ENCODE data around the gene FN3K.
"Not testable (repeated sequence)": the region's sequence is repeated elsewhere in the genome, so short reads cannot be mapped to it uniquely, and the experiment has no call there.

FN3K gene

DNA sequence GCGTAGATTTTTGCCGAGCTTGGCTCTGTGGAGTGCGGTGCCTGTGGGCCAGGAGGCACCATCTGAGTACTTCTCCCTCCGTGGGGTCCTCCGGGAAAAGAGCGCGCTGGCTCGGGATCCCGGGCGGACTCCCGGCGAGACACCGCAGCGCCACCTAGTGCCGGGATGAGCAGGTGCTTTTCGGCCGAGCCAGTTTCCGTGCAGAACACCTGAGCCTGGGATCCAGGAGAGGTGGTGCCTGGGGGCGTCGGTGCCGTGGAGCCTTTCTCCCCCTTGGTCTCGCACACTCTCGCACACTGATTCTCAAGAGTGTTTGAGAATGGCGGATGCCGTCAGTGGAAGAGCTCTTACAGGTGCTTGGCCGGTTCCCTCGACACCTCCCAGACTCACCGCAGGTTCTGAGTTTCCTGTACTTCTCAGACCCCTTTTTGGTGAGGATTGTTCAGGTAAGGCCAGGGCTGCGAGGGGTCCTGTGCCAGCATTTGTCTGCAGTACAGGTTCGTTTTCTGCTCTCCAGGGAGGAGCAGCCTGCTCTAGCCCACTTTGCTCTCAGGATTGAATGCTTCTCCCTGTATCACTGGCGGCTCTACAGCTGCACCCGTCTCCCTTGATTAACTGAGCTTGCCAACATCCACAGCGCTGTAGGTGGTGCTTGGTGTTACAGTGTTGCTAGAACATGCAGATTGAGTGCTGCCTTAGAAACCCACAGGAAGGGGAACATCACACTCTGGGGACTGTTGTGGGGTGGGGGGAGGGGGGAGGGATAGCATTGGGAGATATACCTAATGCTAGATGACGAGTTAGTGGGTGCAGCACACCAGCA lies 39.8 kb downstream of the FN3K start:
- DNase-seq: no peak

- no peak for DNase-seq
Observed at GRCh38 chr17:82776454-82776853, 41.0 kb downstream of the FN3K start.

- DNase-seq: not testable (repeated sequence)
Observed at GRCh38 chr17:82777778-82778375, 42.5 kb downstream of the FN3K start.

DNA sequence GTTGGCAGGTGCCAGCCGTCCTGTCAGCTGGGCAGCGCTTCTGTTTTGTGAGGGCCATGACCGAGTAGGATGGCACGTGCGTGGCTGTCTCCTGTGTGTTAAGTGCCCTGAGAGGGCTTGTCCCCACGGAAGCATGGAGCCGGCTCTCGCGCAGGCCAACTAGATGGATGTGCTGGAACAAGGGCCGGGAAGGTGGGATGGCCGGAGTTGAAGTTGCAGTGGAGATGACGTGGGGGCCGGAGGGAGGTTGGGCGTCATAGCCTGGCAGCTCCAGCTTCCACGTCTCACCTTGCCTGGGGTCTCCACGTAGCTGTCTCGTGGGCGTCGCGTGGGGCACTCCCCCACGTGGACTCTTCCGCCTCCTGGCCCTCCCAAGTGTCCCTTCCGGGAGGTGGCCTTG lies 44.1 kb downstream of the FN3K start:
- no peak for DNase-seq

- DNase-seq: no peak
Observed at GRCh38 chr17:82780195-82780594, 44.8 kb downstream of the FN3K start.

- no peak for DNase-seq
Observed at GRCh38 chr17:82780971-82781893, 45.8 kb downstream of the FN3K start.

GRCh38 chr17:82781894-82782274 lies 46.5 kb downstream of the FN3K start:
- peak; percentile 49 to 82 for DNase-seq

DNA sequence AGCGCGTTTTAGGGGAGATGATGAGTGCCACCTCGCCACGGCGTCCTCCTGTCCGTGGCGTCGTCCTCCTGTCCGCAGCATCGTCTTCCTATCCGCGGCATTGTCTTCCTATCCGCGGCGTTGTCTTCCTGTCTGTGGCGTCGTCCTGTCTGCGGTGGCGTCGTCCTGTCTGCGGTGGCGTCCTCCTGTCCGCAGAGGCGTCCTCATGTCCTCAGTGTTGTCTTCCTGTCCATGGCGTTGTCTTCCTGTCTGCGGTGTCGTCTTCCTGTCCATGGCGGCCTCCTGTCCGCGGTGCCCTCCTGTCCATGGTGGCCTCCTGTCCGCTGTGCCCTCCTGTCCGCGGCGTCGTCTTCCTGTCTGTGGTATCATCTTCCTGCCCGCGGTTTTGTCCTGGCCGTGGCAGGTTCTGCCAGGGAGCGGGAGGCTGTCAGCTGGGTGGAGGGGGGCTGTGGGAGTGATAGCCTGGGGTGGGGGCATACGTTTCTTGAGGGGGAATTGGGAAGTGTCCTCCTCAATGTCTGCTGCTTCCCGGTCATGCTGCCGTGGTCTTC lies 47.3 kb downstream of the FN3K start:
- no peak for DNase-seq

- no peak for DNase-seq
Observed at GRCh38 chr17:82783498-82783897, 48.1 kb downstream of the FN3K start.

GRCh38 chr17:82785581-82785980 lies 50.2 kb downstream of the FN3K start:
- DNase-seq: not testable (repeated sequence)

GRCh38 chr17:82786427-82786826 lies 51.0 kb downstream of the FN3K start:
- DNase-seq: no peak

- DNase-seq: peak; percentile 73 to 81
Observed at GRCh38 chr17:82787081-82787848, 51.9 kb downstream of the FN3K start.

- DNase-seq: peak; percentile 19 to 30
Observed at GRCh38 chr17:82788206-82789001, 53.0 kb downstream of the FN3K start.

DNA sequence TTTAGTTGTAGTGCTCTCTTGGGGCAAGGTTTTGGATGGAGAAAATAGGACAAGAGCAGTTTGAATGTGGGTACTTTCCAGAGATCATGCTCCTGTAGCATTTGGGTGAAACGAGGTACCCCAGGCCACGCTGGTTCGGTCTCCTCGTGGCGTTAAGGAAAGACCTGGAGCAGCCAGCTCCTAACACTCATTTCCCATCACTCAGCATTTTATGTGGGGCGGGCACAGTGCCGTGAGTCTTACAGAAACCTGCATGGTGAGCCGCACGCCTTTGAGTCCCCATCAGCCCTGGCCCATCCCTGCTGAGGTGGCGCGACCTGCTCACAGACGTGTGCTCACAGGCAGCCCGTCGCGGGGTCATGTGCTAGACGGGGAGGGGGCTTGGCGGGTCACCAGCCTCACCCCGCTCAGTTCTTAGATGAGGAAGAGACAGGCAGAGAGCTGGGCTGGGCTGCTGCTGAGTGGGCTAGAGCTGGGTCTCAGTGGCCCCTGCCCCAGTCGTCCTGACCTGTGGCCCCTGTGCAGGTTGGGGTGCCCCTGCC lies 53.7 kb downstream of the FN3K start:
- DNase-seq: peak in 1 of 2 experiments; percentile 11

DNA sequence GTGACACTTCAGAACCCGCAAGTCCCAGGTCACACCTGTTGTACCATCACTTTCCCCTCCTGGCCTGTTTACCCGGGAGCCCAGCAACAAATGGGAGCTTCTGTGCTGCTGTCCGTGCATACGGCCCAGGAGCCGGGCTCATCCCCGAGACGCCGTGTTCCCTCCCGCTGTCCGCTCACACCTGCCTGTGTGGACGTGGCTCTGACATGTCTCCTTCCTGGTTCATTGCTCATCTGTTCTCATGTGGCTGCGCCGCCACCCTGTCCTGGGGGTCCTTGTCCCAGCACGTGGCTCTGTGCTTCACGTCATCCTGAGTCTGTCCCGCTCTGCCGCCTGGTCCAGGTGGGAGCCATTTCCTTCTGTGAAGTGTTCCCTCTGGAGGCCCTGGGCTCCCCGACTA lies 54.4 kb downstream of the FN3K start:
- DNase-seq: no peak

DNA sequence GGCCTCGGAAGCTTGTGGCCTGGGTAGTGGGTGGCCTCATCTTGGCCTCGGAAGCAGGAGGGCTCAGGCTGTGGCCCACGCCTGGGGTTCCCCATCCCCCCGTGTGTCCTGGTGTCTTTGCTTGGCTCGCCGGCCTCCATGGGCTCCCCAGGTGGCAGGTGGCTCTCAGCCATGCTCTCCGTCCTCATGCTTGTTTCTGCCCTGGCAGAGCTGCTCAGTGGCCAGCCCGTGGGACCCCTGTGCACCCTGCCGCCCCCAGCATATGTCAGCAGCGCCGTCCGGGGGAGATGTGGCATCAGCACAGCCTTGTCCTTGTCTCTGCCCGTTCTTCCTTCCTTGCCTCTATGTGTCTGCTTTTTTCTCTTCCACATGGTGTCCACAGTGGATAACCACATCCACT lies 55.0 kb downstream of the FN3K start:
- no peak for DNase-seq

GRCh38 chr17:82791532-82791931 lies 56.1 kb downstream of the FN3K start:
- DNase-seq: no peak

GRCh38 chr17:82793974-82794630 lies 58.7 kb downstream of the FN3K start:
- peak; percentile 14 to 20 for DNase-seq

DNA sequence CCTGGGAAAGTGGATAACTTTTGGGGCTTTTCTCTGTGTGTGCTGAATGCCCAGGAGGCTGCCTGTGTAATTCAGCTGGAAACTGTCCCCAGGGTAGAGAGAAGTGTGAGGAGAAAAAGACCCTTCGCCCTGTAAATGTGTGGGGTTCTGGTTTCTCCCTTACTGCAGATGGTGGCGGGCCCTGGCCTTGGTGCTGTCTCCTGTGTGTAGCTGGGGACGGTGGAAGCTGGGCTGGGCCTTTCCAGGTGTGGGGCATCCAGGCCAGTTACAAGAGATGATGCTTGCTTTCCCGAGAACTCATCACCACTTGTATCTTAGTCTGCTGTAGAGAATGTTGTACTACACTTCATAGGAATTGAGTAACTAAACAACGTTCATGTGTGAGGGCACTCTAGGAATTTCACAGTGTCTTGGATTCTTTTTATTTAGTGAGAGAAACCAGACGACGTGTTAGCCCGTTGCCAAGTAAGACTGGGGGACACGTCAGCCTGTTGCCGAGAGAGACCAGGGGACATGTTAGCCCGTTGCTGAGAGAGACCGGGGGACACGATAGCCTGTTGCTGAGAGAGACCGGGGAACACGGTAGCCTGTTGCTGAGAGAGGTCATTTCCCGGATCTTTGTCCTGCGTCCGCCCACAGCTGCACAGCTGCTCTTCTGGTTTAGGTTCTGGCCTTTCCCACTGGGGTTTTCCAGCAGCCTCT lies 59.5 kb downstream of the FN3K start:
- no peak for DNase-seq

DNA sequence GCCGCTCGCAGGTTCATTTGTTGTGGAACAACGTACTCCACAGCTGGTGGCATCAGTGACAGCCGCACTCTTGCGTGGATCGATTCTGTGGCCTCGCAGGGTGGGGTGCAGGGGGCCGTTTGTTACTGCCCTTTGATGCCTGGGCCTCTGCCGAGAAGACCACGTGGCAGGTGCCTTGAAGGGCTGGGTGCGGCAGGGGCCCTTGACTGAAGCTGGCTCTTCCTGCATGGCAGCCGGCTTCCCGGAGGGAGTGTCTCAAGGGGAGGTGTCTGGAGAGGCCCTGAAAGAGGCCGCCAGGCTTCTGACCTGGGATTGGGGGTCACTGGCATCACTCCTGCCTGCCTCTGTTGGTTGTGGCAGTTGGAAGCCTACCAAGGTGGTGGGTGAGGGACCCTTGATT lies 60.2 kb downstream of the FN3K start:
- peak; percentile 78 to 94 for DNase-seq
